ENCODE measurements around the gene CTDP1.

Gene CTDP1

DNA sequence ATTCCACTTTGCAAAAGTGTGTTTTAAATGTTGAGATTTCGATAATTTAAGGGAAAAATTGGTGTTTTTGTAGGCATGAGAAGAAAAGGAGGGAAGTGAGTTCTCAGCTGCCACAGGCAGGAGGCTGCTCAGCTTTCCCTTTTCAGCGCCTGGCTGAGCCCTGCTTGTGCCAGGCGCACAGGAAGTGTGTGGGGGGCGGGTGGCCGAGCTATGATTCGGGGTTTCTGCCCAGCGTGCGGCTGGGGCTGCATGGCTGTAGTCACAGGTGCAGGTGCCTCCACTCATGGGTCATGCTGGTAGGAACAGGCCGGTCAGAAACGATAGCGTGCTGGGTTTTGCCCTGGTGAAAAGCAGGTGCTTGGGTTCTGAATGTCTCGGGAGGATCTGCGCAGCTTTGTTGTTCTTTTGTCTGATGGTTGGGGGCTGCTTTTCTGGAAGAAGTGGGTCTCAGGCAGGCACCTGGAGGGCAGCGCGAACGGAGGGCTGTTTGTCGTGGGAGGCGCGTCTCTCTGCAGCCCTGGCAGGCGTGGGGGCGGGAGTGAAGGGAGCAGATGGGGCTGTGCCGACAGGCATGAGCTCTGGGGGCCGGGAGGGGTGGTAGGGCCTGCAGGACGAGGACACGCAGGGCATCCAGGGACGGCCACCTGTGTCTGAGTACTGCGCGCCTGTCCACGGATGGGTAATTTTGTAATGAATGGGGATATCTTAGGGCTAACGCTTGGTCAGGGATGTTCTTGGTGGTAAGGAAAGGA, 120.2 kb downstream of the CTDP1 start:
- no peak for DNase-seq

DNA sequence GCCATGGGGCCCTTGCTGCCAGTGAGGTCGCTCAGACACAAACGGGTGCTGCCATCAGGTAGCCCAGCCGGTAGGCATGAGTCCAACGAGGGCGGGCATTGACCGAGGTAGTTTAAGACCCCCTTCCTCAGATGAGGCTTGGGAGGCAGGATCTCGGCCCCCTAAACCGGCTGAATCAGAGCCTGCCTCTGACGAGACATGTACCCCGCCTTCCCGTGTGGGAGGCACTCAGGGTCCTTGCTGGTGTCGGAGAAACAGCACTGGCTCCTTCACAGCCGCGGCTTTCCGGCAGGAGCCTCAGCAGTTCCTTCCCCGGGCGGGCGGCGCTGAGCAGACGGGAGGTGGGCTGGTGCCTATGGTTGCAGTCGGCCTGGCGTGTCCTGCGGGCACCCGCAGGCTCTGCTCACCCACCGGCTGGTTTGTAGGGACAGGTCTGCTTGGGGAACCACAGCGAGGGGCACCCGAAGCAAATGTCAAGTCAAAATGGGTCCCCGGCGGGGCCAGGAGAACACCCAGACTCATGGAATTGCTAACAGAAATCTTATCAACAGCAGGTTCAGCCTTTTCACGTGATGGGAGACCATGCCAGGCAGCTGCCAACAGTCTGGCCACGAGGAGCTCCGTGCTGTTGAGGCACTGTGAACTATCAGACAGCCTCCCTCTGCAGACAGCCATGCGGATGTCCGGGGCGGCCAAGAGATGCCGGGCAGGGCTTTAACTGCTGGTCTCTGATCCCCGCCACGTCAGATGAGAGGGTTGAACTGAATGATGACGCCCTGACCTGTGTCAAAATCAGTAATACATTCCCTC, 121.0 kb downstream of the CTDP1 start:
- DNase-seq, result no peak

GRCh38 chr18:79801217-79801616, 121.6 kb downstream of the CTDP1 start:
- DNase-seq, result no peak

GRCh38 chr18:79801641-79802040, 122.0 kb downstream of the CTDP1 start:
- no peak for DNase-seq

GRCh38 chr18:79802298-79802697, 122.7 kb downstream of the CTDP1 start:
- no peak for DNase-seq

- no peak for DNase-seq
Measured at GRCh38 chr18:79803611-79804051, 124.0 kb downstream of the CTDP1 start.
